Measurements from ENCODE around the gene SIGLEC7.

DNA sequence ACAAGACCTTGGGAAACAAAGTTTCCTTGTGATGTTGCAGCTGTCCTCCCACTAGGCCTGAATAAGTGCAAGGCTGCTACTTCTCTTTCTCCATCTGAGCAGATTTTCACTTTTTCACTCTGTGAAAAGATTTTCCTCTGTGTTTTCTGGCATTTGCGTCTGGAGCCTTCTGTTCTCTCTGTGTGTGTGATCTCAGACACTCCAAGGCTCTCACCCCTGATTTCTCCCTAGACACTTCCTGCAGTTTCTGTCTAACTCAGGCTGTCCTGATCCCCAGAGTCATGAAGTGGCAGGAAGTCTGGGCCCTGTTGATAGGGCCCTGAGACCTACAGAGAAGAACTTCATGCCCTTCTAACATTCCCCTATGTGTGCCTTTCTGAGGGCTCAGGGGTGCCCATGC is 37.2 kb downstream of the SIGLEC7 start:
- TF ChIP-seq, protein P1, sequence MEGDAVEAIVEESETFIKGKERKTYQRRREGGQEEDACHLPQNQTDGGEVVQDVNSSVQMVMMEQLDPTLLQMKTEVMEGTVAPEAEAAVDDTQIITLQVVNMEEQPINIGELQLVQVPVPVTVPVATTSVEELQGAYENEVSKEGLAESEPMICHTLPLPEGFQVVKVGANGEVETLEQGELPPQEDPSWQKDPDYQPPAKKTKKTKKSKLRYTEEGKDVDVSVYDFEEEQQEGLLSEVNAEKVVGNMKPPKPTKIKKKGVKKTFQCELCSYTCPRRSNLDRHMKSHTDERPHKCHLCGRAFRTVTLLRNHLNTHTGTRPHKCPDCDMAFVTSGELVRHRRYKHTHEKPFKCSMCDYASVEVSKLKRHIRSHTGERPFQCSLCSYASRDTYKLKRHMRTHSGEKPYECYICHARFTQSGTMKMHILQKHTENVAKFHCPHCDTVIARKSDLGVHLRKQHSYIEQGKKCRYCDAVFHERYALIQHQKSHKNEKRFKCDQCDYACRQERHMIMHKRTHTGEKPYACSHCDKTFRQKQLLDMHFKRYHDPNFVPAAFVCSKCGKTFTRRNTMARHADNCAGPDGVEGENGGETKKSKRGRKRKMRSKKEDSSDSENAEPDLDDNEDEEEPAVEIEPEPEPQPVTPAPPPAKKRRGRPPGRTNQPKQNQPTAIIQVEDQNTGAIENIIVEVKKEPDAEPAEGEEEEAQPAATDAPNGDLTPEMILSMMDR (IDR thresholded peaks at IDR 0.05; ENCODE audit: insufficient read depth, low read depth, low read length) = no peak
- TF ChIP-seq EZH2 (IDR thresholded peaks at IDR 0.05; ENCODE audit: insufficient read depth, low read length) = no peak

All from astrocyte (in vitro differentiated cells and primary cell).